Measurements from ENCODE around the gene GFRA1.

DNA sequence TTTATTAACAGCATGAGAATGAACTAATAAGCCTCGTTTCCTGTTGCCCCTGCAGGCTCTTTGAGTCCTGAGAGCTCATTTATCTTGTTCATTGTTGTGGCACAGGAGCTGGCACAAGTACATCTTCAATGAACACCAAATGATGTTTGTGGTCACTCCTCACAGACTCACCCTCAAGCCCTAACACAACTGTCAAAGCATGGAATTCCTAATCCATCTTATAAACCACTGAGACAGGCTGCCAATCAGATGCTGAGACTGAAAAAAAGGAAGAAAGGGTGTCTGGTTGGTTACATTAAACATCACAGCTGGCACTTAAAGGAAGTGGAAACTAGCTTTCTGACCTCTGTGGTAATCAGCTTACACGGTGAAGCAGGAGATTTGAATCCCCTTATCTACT is 43.5 kb upstream of the GFRA1 start:
- TF ChIP-seq POLR2A (IDR thresholded peaks at IDR 0.05; ENCODE audit: control extremely low read depth in 1 of 2, low read depth in 2 of 2, low read length in 2 of 2) (no peak), CHD1 (IDR thresholded peaks at IDR 0.05; ENCODE audit: low read depth, low read length) (no peak), CTCF (IDR thresholded peaks at IDR 0.05; ENCODE audit: control extremely low read depth in 1 of 3, insufficient read depth in 1 of 3, low read depth in 1 of 3, low read length in 3 of 3) (no peak), JUND (IDR thresholded peaks at IDR 0.05; ENCODE audit: low read length) (no peak), ATF3 (IDR thresholded peaks at IDR 0.05; ENCODE audit: insufficient read depth, low read depth, low read length) (no peak), CBX5 (IDR thresholded peaks at IDR 0.05; ENCODE audit: low read depth, low read length) (no peak), TCF12 (IDR thresholded peaks at IDR 0.05; ENCODE audit: low read depth, low read length) (no peak), SUZ12 (IDR thresholded peaks at IDR 0.05; ENCODE audit: low read length) (no peak), POLR2AphosphoS5 (IDR thresholded peaks at IDR 0.05; ENCODE audit: low read depth, low read length) (no peak), TEAD4 (IDR thresholded peaks at IDR 0.05; ENCODE audit: low read depth, low read length) (no peak), SIN3A (conservative IDR thresholded peaks at IDR 0.05 in 1 of 2, IDR thresholded peaks at IDR 0.05 in 1 of 2; ENCODE audit: low read depth in 1 of 2, low read length in 2 of 2) (no peak), MAX (IDR thresholded peaks at IDR 0.05) (no peak), EZH2 (IDR thresholded peaks at IDR 0.05; ENCODE audit: low read depth, low read length, severe bottlenecking) (no peak)
